ENCODE measurements around the gene PRSS36.

Gene PRSS36

DNA sequence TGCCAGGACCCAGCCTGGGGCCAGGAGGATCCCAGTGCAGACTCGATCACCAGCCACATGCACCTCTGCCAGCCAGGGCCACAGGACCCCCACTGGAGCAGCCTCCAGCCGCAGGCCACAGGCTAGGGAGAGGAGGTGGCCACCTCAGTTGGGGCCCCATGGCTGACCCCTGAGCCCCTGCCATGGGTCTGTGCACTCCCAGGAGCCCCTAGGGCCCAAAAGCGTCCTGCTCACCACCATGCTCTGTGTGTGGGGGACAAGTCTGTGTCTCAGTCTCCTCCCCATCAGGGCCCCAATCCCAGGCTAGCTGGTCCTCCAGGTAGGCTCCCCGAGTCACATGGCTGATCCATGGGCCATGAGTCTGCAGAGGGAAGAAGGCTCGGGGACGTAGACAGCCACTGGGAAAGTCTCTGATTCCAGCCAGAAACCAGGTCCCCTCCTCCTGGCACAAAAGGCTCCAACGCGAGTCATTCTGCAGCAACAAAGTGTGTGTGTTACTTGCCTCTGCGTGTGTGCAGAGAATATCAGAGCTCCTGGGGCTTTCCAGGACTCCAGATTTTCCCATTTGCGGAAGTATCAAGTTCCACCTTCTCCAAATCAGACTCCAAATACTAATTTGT lies 8.3 kb downstream of the PRSS36 start:
- TF ChIP-seq, protein P1, sequence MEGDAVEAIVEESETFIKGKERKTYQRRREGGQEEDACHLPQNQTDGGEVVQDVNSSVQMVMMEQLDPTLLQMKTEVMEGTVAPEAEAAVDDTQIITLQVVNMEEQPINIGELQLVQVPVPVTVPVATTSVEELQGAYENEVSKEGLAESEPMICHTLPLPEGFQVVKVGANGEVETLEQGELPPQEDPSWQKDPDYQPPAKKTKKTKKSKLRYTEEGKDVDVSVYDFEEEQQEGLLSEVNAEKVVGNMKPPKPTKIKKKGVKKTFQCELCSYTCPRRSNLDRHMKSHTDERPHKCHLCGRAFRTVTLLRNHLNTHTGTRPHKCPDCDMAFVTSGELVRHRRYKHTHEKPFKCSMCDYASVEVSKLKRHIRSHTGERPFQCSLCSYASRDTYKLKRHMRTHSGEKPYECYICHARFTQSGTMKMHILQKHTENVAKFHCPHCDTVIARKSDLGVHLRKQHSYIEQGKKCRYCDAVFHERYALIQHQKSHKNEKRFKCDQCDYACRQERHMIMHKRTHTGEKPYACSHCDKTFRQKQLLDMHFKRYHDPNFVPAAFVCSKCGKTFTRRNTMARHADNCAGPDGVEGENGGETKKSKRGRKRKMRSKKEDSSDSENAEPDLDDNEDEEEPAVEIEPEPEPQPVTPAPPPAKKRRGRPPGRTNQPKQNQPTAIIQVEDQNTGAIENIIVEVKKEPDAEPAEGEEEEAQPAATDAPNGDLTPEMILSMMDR (IDR thresholded peaks at IDR 0.05): no peak

DNA sequence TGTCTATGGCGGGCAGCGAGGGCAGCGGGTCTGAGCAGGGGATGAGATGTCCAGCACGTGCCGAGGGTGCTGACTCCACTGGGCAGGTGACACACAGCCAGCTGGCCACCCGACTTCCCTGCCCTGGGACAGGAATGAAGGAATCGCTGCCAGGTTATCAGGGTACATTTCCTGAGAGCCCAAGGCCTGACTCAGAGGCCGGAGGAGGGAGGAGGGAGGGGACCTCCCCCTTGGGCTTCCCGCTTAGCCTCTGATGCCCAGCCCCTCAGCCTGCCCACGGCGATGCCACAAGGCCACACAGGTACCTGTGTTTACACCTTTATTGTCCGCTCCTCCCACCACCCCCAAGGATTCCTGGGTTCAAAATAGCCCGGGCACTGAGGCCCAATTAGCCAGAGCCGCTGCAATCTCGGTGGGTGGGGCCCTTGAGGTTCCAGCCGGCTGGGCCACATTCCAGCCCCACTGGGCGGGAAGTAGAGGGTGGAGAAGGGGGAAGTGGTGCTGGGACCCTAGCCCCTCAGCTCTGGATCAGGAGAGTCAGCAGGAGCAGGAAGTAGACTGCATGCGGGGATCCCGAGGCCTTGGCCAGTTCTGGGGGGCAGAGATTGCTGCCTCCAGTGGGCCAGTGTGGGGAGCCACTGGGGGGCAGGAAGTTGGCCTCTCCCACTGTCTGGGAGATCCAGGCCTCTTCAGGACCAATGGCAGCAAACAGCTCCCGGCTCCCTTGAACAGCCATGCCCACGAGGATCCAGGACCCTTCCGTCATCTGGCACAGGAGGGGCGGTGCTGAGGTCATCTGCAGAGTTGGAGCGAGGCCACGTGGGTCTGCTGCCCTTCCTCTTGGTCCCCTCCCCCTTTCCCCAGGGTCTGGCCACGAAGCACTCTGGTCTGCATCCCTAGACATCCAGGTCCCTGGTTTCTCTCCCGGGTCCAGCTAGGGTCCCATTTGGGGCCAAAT lies 11.0 kb downstream of the PRSS36 start:
- TF ChIP-seq, protein P1 (IDR thresholded peaks at IDR 0.05): no peak

DNA sequence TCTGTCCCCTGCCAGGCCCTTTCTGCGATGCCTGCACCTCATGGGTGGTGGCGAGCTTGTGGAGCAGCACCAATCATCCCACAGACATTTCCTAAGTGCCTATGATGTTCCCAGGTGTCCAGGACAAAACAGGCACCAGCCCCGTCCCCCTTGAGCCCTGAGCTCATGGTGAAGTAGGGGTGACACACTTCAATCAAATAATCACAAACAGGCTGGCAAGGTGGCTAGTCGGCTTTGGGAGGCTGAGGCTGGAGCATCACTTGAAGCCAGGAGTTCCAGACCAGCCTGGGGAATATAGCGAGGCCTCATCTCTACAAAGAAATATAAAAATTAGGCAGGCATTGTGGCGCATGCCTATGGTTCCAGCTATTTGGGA lies 13.6 kb downstream of the PRSS36 start:
- TF ChIP-seq, protein P1 (IDR thresholded peaks at IDR 0.05): no peak

DNA sequence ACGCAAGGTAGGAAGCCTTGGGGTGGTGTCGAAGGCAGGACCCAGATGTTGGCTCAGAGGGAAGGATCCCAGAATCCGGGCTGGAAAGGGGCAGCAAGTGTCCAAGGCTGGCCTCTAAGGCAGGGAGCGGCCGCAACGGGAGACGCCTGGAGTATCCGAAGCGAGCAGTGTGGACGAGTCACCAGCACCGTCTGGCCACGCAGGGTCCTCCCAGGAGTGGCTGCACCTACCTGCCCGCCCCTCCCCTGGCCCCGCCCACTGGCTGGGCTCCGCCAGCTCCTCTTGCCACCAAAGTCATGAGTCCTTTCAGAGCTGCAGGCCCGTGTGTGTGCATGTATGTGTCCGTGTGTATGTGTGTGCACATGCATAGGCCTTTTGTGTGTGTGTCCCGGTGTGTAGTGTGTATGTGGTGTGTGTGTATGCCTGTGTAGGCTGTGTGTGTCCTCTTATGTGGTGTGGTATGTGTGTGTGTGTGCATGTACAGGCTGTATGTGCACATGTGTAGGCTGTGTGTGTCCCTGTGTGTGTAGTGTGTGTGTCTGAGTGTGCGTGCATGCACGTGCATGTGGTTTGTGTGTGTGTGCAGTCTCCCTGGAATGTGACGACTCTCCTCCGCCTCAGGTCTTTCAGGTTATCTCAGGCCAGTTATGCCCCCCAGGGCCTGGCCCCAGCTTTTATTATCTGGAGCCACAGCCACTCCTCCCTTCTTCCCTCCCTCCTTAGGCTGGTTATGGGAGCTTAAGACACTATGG lies 14.2 kb downstream of the PRSS36 start, which contains the start of gene PRSS8:
TSS of gene PRSS8 (minus strand) at position 193 of the 752 bp plus-strand sequence. CDS start 229 bp downstream, outside the sequence.
- TF ChIP-seq, protein P1 (IDR thresholded peaks at IDR 0.05): no peak

DNA sequence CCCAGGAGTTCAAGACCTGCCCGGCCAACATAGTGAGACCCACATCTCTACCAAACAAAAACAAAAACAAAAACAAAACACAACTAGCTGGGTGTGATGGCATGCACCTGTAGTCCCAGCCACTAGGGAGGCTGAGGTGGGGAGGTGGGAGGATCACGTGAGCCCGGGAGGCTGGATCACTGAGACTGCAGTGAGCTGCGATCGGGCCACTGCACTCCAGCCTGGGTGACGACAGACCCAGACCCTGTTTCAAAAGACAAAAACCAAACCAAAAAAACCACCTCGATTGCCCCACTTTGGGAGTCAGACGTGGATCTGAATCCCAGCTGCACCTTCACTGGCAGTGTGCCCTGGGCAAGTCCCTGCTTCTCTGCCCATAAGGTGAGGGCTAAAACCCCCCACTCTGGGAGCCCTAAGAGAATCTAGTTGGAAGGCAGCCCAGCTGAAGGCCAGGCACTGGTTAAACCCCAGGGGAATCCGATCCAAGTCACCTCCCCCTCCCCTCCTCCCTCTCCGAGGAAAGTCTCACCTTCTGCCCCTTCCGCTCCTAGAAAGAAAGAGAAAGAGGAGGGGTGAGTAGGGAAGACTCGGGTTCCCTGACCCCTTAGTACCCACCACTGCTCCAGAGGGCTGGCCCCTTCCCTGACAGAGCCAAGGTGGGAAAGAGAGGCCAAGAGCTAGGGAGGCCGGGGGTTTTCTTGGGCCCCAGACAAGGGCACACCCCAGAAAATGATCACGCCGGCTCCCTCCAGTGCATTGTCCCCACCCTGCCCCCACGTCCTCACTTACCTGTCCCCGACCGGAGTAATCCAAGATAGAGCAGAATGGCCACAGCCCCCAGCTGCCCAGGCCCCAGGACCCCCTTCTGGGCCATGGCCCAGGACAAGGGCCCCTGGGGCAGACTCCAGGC lies 15.0 kb downstream of the PRSS36 start:
- TF ChIP-seq, protein P1 (IDR thresholded peaks at IDR 0.05): no peak

DNA sequence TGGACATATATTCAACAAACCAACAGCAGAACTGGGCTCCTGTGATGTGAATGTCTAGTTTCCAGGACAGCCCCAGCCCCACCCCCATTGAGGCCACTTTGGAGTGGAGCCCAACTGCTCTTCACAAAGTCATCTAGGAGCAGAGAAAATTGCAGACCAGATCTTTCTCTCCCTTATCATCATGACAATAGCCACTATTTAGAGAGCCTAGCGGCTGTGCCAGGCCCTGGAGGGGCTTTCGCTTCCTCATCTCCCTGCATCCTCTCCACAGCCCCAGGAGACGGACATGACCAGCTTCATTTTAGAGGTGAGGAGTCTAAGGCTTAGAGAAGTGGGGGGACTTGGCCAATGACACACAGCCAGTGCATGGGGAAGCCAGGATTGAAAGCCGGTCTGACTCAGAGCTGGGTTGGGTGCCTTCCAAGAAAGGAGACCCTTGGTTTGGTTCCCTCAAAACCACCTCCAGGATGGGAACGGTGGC lies 15.7 kb downstream of the PRSS36 start:
- TF ChIP-seq, protein P1 (IDR thresholded peaks at IDR 0.05): no peak
